Measurements from ENCODE around the gene CASZ1.

CASZ1 gene

GRCh38 chr1:10824821-10825540, 28.5 kb upstream of the CASZ1 start:
- no peak for FAIRE-seq

- FAIRE-seq = no peak
Measured at GRCh38 chr1:10823000-10823401, 26.6 kb upstream of the CASZ1 start.

- no peak for FAIRE-seq
Measured at GRCh38 chr1:10821388-10821787, 24.9 kb upstream of the CASZ1 start.

GRCh38 chr1:10820422-10820821, 24.0 kb upstream of the CASZ1 start:
- FAIRE-seq = no peak

DNA sequence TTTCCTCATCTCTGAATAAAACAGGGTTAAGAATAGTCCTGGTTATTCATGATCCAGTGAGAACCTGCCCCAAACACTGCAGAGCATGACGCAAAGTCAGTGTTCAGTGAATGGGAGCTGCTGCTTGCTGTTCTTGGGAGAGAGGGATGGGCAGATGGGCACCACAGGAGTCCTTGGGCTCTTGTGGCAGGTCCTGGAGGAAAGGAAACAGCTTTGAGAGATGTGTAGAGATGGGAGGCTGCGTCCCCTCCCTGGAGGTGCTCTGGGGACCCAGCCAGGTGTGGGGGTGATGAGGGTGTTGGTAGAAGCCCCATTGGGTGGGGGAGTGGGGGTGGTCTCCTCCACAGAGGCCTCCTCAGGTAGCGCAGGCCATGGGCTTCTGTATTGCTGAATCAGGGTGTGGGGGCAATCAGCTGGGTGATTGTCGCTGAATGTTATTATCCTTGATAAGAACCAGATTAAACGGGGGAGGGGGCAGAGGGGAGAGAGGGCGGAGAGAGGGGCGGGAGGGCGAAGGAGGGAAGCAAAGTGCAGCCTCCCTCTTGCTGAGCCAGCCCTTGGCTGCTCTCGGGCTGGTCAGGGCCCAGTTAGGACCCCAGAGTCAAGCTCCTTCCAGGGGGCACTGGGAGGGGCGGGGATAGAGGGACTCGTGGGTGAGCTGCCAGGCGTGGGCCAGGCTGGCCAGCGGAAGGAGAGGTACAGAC, 22.9 kb upstream of the CASZ1 start:
- no peak for FAIRE-seq

DNA sequence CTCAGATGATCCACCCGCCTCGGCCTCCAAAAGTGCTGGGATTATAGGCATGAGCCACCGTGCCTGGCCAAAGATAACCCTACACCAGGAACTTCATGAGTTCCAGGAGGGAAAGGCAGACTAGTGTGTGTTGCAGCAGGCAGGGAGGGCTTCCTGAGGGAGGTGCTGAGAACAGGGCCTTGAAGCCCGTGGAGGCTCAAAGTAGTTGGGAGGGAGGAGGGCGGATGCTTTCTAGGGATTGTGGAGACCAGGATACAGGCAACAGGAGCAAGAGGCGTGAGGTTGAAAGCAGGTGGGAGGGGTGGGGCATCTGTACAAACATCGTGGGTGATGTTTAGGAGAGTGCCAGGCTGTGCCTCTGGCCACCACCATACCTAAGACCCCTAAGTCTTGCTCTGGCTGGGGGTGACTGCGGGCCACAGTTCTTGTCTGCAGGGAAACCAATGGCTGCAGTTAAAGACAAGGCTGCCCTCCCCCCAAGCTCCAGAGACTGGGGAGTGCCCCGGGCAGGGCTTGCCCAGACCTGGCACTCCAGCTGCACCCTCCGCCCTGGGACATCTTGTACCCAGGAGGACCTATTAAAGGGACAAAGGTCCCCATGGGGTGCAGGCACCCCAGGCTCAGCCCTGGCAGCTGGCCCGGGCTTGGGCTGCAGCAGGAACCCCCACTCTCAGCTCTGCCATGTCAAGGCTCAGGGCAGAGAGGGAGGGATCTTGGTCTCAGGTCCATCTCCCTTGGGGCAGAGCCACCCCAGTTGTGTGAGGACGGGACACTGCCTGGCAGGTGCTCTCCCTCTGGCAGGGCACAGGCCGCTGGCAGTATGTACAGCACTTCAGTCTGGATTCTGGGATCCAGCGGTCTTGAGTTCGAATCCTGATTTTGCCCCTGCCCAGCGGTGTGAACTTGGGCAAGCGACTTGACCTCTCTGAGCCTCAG, 22.1 kb upstream of the CASZ1 start:
- FAIRE-seq = no peak

DNA sequence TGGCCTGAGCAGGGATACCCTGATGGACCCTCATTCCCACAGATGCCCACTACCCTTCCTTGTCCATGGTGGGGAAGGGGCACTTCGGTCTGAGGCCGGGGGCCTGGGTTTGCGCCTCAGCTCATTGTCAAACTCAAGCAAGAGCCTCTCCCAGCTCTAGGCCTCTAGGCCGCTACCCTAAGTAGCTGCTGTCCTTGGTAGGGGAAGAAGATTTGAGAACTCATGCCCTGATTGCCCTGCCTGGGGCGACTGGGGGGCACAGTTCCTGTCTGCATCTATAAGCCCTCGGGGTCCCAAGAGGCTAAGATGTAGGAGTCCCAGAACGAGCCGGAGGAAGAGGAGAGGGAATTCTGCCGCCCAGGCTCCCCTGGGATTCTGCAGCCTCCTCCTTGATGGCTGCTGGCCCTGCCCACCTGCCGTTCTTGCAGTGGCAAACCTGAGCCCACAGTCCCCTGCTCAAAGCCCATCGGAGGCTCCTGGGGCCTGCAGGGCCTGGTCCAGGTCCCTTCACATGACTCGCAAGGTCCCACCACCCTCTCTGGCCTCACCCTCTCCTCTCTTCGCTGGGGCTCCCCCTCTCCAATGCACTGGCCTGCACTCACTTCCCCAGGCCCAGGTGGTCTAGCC, 20.4 kb upstream of the CASZ1 start:
- FAIRE-seq = no peak

- FAIRE-seq = no peak
Measured at GRCh38 chr1:10816233-10816632, 19.8 kb upstream of the CASZ1 start.

DNA sequence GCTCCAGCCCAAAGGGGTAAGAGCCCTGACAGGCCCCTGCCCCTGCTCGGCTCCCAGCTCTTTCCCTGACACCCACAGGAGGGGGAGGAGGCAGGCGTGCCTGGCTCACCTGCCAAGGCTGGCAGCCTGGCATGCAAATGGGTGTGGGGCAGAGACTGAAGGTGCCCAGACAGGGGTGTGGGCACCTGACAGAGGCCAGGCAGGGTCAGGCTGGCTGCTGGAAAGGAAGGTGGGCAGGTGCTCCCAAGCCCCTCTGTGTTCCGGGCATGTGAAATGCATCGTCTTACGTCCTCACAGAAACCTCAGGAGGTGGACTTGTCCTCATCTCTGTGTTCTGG, 19.4 kb upstream of the CASZ1 start:
- FAIRE-seq = no peak

- FAIRE-seq = no peak
Measured at GRCh38 chr1:10814976-10815857, 18.8 kb upstream of the CASZ1 start.

DNA sequence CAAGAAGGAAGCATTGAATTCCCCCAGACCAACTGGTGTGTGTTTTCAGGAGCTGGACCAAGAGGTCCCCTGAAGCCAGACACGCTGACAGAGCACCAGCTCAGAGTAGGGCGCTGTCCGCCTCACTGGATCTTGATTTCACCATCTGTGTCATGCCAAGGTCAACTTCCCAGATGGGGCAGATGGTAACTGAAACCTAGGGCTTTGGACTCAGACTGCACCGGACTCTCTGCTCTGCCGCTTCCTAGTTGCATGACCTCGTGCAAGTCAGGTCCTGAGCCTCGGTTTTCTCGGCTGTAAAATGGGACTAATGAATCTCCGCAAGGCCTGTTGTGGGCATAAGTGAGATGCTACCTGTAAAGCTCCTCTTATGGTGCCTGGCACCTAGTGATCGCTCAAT, 17.9 kb upstream of the CASZ1 start:
- no peak for FAIRE-seq

DNA sequence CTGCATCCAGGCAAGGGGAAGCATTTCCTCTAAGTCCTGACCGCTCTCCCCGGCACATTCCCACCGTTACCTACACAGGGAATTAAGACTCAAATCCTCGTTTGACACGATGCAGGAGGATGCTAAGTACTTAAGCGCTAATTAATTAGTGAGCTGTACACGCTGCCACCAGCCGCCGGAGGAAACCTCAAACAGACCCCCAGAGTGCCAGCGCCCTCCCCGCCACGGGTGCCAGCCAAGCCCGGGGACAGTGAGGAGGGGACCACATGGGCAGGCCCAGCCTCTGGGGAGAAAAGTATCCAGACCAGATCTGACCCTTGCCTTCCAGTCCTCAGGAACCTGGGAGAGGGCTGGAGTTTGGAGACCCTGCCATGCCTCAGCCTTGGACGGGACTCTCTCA, 17.4 kb upstream of the CASZ1 start:
- FAIRE-seq = no peak

DNA sequence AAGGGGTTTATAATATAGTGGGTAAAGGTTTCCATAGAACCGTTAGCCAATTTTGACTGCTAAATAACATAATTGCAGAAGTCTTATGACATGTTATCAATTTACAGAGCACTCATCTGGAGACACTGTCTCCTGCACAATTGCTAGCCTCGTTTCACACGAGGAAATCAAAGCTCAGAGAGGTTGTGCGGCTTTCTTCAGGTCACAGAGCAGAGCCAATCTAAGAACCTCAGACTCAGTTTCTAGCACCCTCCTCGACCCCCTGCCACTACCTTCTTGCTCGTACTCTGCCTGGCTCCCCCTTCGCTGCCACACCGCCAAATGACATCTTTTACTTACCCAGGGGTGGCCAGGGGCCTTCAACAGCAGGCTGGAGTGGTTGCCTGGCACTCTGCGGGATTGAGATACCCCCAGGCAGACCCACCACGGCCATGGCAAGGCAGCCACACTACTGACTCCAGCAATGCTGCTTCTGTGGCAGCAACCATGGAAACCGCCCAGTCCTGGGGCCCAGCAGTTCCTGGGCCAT, 16.0 kb upstream of the CASZ1 start:
- FAIRE-seq = no peak

GRCh38 chr1:10808441-10808840, 12.0 kb upstream of the CASZ1 start:
- FAIRE-seq = no peak

GRCh38 chr1:10806966-10807365, 10.5 kb upstream of the CASZ1 start:
- FAIRE-seq = no peak

- no peak for FAIRE-seq
Measured at GRCh38 chr1:10803971-10804820, 7.8 kb upstream of the CASZ1 start.

GRCh38 chr1:10802944-10803715, 6.7 kb upstream of the CASZ1 start:
- no peak for FAIRE-seq

- no peak for FAIRE-seq
Measured at GRCh38 chr1:10800778-10801177, 4.3 kb upstream of the CASZ1 start.

- no peak for FAIRE-seq
Measured at GRCh38 chr1:10799726-10800125, 3.3 kb upstream of the CASZ1 start.
